ENCODE results near the gene ELMO3.

Gene ELMO3

GRCh38 chr16:67157106-67157748 is 41.7 kb upstream of the ELMO3 start:
- Histone ChIP-seq H3F3A (ENCODE audit: control insufficient read depth, insufficient read depth) (peaks cover 13% of the 10 kb centered on the region), H3K27me3 (ENCODE audit: control insufficient read depth, low read length) (peaks cover 16% of the 10 kb centered on the region), H3K4me3 (ENCODE audit: low read length) (no peak overlapping the region), H3K36me3 (ENCODE audit: control insufficient read depth, low read length) (no peaks in the 10 kb centered on the region), H3K4me2 (ENCODE audit: low read length) (no peak overlapping the region), H4K20me1 (ENCODE audit: control insufficient read depth, insufficient read depth, low read depth, low read length) (peaks cover 9% of the 10 kb centered on the region; the same call in 1 of the 2 replicates), H3K9me3 (ENCODE audit: control insufficient read depth, insufficient read depth, low read length) (no peaks in the 10 kb centered on the region), H3K27ac (ENCODE audit: low read depth, low read length) (no peak overlapping the region), H3K4me1 (ENCODE audit: control insufficient read depth, low read length) (peaks cover 31% of the 10 kb centered on the region), H3K9me2 (replicated peaks; ENCODE audit: control insufficient read depth, low read length) (no peaks in the 10 kb centered on the region), H3K79me2 (ENCODE audit: control insufficient read depth, low read length) (no peaks in the 10 kb centered on the region)
- TF ChIP-seq CTCF (IDR thresholded peaks at IDR 0.05; ENCODE audit: low read depth, low read length, poor library complexity, severe bottlenecking) (no peak), EZH2phosphoT487 (IDR thresholded peaks at IDR 0.05; ENCODE audit: borderline replicate concordance, low read length) (no peak)

GRCh38 chr16:67157892-67158635 is 40.9 kb upstream of the ELMO3 start:
- Histone ChIP-seq H3K27ac (ENCODE audit: low read depth, low read length) (no peak overlapping the region), H3K4me2 (ENCODE audit: low read length) (peak overlapping the region; percentile 93), H3K27me3 (ENCODE audit: control insufficient read depth, low read length) (peaks cover 25% of the 10 kb centered on the region), H3K36me3 (ENCODE audit: control insufficient read depth, low read length) (no peaks in the 10 kb centered on the region), H3K4me1 (ENCODE audit: control insufficient read depth, low read length) (peaks cover 36% of the 10 kb centered on the region), H4K20me1 (ENCODE audit: control insufficient read depth, insufficient read depth, low read depth, low read length) (peaks cover 13% of the 10 kb centered on the region; the same call in 1 of the 2 replicates), H3K9me3 (ENCODE audit: control insufficient read depth, insufficient read depth, low read length) (no peaks in the 10 kb centered on the region), H3F3A (ENCODE audit: control insufficient read depth, insufficient read depth) (peaks cover 13% of the 10 kb centered on the region), H3K79me2 (ENCODE audit: control insufficient read depth, low read length) (no peaks in the 10 kb centered on the region), H3K4me3 (ENCODE audit: low read length) (peak overlapping the region; percentile 90), H3K9me2 (replicated peaks; ENCODE audit: control insufficient read depth, low read length) (no peaks in the 10 kb centered on the region)
- TF ChIP-seq CTCF (IDR thresholded peaks at IDR 0.05; ENCODE audit: low read depth, low read length, poor library complexity, severe bottlenecking) (no peak), EZH2phosphoT487 (IDR thresholded peaks at IDR 0.05; ENCODE audit: borderline replicate concordance, low read length) (no peak)

- H3K9me3 ChIP-seq (ENCODE audit: control insufficient read depth, insufficient read depth, low read length) = no peaks in the 10 kb centered on the region
- H3K4me1 ChIP-seq (ENCODE audit: control insufficient read depth, low read length) = peaks cover 44% of the 10 kb centered on the region
- H4K20me1 ChIP-seq (ENCODE audit: control insufficient read depth, insufficient read depth, low read depth, low read length) = peaks cover 13% of the 10 kb centered on the region; the same call in 1 of the 2 replicates
- no peak for TF ChIP-seq CTCF (IDR thresholded peaks at IDR 0.05; ENCODE audit: low read depth, low read length, poor library complexity, severe bottlenecking)
- no peaks in the 10 kb centered on the region for H3K79me2 ChIP-seq (ENCODE audit: control insufficient read depth, low read length)
- H3K36me3 ChIP-seq (ENCODE audit: control insufficient read depth, low read length) = no peaks in the 10 kb centered on the region
- H3K27ac ChIP-seq (ENCODE audit: low read depth, low read length) = no peak overlapping the region
- no peaks in the 10 kb centered on the region for H3K9me2 ChIP-seq (replicated peaks; ENCODE audit: control insufficient read depth, low read length)
- peaks cover 13% of the 10 kb centered on the region for H3F3A ChIP-seq (ENCODE audit: control insufficient read depth, insufficient read depth)
- peaks cover 33% of the 10 kb centered on the region for H3K27me3 ChIP-seq (ENCODE audit: control insufficient read depth, low read length)
- H3K4me3 ChIP-seq (ENCODE audit: low read length) = peak overlapping the region; percentile 90
- peak overlapping the region; percentile 93 for H3K4me2 ChIP-seq (ENCODE audit: low read length)
Measured at GRCh38 chr16:67158637-67159600, 40.0 kb upstream of the ELMO3 start.
